Mucosa of descending colon (tissue), 3 donors: Measurements from ENCODE around the gene NAGS. TPM values are rescaled to one million over a fixed set of nuclear protein-coding genes. Genes with fewer than 3 reads are reported as not detected.
A peak's percentile ranks its signal among the peaks of the same experiment; 100 is the strongest.

Experiments
- ATAC-seq: fragments of 200-7000 bp; cut with Tn5 transposase; one replicate; pipeline ENCODE4 v1.9.1; 2020; ENCODE audit warnings: mild to moderate bottlenecking, moderate library complexity
- DNase-seq, 3 donors: peaks; one replicate each; pipeline ENCODE4 v3.0.0-alpha.2; 2020
- H3K36me3 ChIP-seq: fragments of 200-600 bp; one replicate; pipeline ENCODE4 v1.8.0; 2021; ENCODE audit warnings: low read depth, mild to moderate bottlenecking
- H3K4me1 ChIP-seq: fragments of 200-600 bp; one replicate; pipeline ENCODE4 v1.8.0; 2021; ENCODE audit warnings: low read depth, mild to moderate bottlenecking
- H3K4me3 ChIP-seq: fragments of 200-600 bp; one replicate; pipeline ENCODE4 v1.8.0; 2021; ENCODE audit warnings: mild to moderate bottlenecking
- H3K9me3 ChIP-seq: fragments of 200-600 bp; one replicate; pipeline ENCODE4 v1.8.0; 2021; ENCODE audit warnings: mild to moderate bottlenecking
- CTCF ChIP-seq: fragments of 200-600 bp; IDR thresholded peaks from one replicate; pipeline ENCODE4 v1.8.0; 2022; ENCODE audit warnings: antibody characterized with exemption, mild to moderate bottlenecking
- intact Hi-C, 2 donors: fragments of 100-400 bp; cut with DNase I in 1 of 2; cut with micrococcal nuclease in 1 of 2; formaldehyde crosslinking; loops; one replicate each; pipeline versions ENCODE4 v1.11.0 to v1.11.1; 2022; cut with DNase I, micrococcal nuclease
- total RNA-seq, 3 donors: library from RNA; stranded (reverse); fragmentation: NEBNext Ultra II Directional in 2 of 3; extraction: Animal tissue kit (Norgen Biotek cat#: 25700) in 2 of 3; gene quantifications; one replicate each; pipeline versions ENCODE4 v1.2.1 to v1.2.4, GENCODE V29; 2021 to 2023
- donor health status: DM: no; HTN: no; CAD: no; lungs with moderate emphysema.
- donor health status: DM: no; HTN: no; CAD: no.
- donor health status: DM: no; HTN: yes; CAD: no.

NAGS gene
- total RNA-seq, 3 donors from 2014 or later, result 6.1 to 21.4 (median 7.0) TPM

DNA sequence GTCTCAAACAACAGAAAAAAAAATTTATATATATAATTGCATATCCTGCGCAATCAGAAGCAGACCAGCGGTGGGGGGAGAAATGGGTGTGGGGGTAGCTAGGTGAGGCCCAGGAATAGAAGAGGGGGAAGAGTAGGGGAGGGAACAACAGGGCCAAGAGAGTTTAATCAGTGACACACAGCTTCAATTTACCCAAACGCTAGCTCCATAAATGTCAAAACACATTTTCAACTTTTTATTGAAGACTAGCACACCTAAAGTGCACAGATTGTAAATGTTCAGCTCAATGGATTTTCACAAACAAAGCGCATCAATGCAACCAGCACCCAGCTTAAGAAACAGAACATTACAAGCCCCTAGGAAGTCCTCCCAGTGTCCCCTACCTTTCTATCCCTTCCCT is 24.8 kb upstream of the NAGS start:
- H3K4me1 ChIP-seq, result peaks cover 10% of the 10 kb centered on the region
- no peaks in the 10 kb centered on the region for H3K36me3 ChIP-seq
- no peak for ATAC-seq
- DNase-seq, result no peak
- TF ChIP-seq CTCF, result no peak
- no peaks in the 10 kb centered on the region for H3K9me3 ChIP-seq
- intact Hi-C loops, result no loop called here
- no peak overlapping the region for H3K4me3 ChIP-seq

DNA sequence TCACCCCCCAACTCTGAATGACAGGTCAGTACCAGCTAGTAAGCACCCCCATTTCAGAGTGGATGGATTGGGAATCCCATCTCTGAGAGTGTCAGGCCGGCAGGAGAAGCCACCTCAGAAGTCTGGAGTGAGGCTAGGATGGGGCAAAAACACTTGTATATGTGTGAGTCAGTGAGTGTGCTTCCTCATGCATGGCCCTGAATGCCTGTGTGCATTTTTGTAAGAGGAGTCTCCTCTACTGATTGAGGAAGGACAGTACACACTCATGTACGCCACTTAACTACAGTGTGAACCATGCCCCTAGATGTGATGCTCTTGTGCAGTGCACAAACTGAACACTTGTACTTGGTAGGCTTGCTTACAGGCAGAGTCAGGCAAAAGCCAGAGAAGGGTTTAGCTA is 22.3 kb upstream of the NAGS start:
- ATAC-seq, result no peak
- H3K4me1 ChIP-seq, result peaks cover 10% of the 10 kb centered on the region
- no peak for DNase-seq
- intact Hi-C loops, result no loop called here
- H3K36me3 ChIP-seq, result no peaks in the 10 kb centered on the region
- no peaks in the 10 kb centered on the region for H3K9me3 ChIP-seq
- H3K4me3 ChIP-seq, result no peak overlapping the region
- TF ChIP-seq CTCF, result no peak

DNA sequence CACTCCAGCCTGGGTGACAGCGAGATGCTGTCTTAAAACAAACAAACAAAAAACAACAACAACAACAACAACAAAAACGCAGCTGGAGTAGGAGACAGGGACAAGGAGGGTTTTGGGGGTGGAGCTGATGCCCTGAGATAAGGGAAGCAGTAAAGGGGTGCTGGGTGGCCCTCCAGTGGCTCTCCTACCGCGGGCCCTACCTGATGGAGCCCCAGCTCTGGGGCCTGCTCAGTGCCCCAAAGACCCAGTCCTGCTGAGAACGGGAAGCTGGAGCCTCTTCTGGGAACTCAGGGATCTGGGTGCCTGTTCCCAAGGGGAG is 21.3 kb upstream of the NAGS start:
- Histone ChIP-seq H3K4me1 (peaks cover 10% of the 10 kb centered on the region), H3K4me3 (no peak overlapping the region), H3K36me3 (no peaks in the 10 kb centered on the region), H3K9me3 (no peaks in the 10 kb centered on the region)
- ATAC-seq (no peak), DNase-seq (no peak)
- TF ChIP-seq CTCF, result no peak
- intact Hi-C loops, result no loop called here

- no peak overlapping the region for H3K4me3 ChIP-seq
- peak; percentile 89 for ATAC-seq
- H3K4me1 ChIP-seq, result peaks cover 10% of the 10 kb centered on the region
- TF ChIP-seq CTCF, result no peak
- peak in 2 of 3 donors; percentile 40 to 67 for DNase-seq
- intact Hi-C loops, result no loop called here
- no peaks in the 10 kb centered on the region for H3K9me3 ChIP-seq
- no peaks in the 10 kb centered on the region for H3K36me3 ChIP-seq
Measured at GRCh38 chr17:43983515-43984411, 20.7 kb upstream of the NAGS start.

GRCh38 chr17:43984521-43984920 is 19.9 kb upstream of the NAGS start:
- H3K9me3 ChIP-seq, result no peaks in the 10 kb centered on the region
- peak; percentile 11 for ATAC-seq
- intact Hi-C loops, result no loop called here
- peaks cover 10% of the 10 kb centered on the region for H3K4me1 ChIP-seq
- no peak overlapping the region for H3K4me3 ChIP-seq
- H3K36me3 ChIP-seq, result no peaks in the 10 kb centered on the region
- DNase-seq, result no peak
- TF ChIP-seq CTCF, result no peak
